ENCODE measurements around the gene TMEM130.

TMEM130 gene, protein sequence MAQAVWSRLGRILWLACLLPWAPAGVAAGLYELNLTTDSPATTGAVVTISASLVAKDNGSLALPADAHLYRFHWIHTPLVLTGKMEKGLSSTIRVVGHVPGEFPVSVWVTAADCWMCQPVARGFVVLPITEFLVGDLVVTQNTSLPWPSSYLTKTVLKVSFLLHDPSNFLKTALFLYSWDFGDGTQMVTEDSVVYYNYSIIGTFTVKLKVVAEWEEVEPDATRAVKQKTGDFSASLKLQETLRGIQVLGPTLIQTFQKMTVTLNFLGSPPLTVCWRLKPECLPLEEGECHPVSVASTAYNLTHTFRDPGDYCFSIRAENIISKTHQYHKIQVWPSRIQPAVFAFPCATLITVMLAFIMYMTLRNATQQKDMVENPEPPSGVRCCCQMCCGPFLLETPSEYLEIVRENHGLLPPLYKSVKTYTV

DNA sequence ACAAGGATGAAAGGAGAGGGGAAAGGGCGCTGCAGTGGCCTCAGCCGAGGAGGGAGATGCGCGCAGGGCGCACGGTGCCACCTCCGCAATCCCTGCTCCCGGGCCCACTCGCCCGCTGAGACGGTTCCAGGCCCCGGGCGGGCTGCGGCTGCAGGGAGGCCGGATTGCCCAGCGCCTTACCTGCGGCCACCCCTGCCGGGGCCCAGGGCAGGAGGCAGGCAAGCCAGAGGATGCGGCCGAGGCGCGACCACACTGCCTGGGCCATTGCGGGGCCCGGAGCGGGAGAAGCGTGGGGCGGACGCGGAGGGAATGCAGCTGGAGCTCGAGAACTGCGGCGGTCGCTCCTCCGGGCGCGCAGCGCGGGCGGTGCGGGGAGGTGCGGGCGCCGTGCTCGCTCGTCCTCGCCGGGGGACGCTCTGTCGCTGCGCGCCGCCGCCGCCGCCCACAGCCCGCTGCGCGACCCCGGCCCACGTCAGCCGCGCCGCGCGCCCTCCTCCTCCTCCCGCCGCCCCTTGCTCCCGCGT is at the start of gene TMEM130:
Gene TMEM130 (minus strand): TSS at position 418 of the 524 bp plus-strand sequence. CDS start 153 bp downstream, at position 265.
- peak; percentile 73 for DNase-seq

DNA sequence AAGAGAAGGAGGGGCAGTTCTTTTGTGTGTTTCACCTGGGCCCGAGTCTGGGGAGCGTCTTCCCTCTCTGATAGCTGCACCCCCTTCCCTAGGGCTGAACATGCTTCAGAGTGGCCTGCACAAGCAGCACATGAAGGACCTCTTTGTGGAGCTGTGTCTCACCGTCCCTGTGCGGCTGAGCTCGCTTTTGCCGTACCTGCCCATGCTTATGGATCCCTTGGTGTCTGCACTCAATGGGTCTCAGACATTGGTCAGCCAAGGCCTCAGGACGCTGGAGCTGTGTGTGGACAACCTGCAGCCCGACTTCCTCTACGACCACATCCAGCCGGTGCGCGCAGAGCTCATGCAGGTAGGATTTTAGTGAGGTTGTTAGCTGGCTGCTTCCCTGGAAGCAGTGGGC is 47.5 kb upstream of the TMEM130 start:
- no peak for DNase-seq

DNA sequence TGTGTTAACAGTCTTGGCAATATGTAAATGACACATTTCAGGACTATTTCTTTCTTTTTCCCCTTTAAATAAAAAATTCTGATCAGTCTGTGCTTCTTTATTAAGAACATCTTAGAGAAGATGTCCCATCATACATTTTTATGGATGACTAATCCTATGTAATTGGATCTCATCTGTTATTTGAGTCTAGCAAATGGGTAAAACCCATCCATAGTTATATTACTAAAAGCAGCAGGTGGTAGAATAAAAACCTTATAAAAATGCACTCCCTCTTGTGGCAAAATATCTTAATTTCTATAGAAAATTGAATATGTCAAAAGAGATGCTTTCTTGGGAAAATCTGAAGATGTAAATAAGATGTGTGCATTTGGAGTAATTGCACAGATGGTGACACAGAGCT is 43.8 kb upstream of the TMEM130 start:
- no peak for DNase-seq

- no peak for DNase-seq
Observed at GRCh38 chr7:98913026-98913425, 43.2 kb upstream of the TMEM130 start.

GRCh38 chr7:98911916-98912315 is 42.1 kb upstream of the TMEM130 start:
- DNase-seq: no peak

GRCh38 chr7:98910427-98910826 is 40.6 kb upstream of the TMEM130 start:
- no peak for DNase-seq

DNA sequence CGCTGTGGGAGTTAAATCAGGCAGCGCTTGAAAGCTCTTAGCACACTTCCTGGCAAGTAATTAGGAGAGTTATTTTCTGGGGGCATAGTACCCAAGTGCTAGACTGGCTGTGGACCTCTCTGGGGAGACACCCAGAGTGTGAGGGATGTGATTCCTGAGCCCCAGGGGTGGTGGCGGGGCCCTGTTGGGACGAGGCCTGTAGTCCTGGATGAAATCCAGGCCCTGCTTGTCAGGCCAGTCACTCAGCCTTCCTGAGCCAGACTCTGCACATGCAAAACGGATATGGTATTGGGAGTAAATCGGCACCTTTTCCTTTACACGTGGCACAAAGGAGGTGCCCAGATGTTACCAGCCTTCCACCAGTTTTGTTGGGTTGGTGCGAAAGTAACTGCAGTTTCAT is 39.7 kb upstream of the TMEM130 start:
- no peak for DNase-seq

- DNase-seq: no peak
Observed at GRCh38 chr7:98908585-98908984, 38.8 kb upstream of the TMEM130 start.

- DNase-seq: no peak
Observed at GRCh38 chr7:98907570-98907969, 37.8 kb upstream of the TMEM130 start.

DNA sequence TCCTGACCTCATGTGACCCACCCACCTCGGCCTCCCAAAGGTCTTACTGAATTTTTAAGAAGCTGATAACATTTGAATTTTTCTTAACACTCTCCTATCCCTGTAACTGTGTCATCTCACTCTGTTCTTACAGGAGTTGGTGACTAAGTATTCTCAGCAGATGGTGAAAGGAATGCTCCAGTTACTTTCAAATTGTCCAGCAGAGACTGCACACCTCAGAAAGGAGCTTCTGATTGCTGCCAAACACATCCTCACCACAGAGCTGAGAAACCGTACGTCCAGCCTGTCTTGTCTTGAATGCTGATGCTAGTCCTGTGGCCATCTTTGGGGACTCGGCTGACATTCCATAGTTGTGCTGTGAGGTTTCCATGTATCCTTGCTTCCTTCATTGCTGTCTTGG is 33.4 kb upstream of the TMEM130 start:
- no peak for DNase-seq

DNA sequence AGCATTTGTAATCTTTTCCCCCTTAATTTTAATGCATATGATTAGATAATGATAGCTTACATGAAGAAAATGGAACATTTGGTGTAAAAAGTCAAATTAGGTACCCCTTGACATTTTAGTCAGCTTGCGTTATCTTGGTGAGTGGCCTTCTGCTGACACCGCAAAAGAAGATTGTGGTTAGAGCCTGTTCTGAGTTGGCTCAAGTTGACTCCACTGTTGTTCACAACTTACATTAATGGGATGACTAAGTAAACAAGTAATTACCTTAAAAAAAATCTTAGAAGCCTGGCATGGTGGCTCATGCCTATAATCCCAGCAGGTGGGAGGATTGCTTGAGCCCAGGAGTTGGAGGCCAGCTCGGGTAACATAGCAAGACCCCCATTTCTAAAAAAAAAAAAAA is 32.7 kb upstream of the TMEM130 start:
- DNase-seq: no peak

DNA sequence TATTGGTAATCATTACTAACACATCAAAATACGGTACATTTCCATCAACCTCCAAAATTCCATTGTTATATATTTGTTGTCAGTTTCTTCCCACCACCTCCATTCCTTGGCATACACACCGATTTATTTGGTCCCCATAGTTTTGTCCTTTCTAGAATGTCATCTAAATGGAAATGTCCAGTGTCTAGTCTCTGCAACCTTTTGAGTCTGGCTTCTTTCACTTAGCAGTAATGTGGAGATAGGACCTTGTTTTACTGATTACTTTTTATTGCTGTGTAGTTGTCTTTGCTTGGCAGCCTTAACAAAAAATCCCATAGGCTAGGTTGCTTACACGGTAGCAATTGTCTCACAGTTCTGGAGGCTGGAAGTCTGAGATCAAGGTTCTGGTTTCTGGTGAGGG is 31.0 kb upstream of the TMEM130 start:
- no peak for DNase-seq

GRCh38 chr7:98899816-98900215 is 30.0 kb upstream of the TMEM130 start:
- no peak for DNase-seq

- DNase-seq: no peak
Observed at GRCh38 chr7:98892609-98893008, 22.8 kb upstream of the TMEM130 start.

DNA sequence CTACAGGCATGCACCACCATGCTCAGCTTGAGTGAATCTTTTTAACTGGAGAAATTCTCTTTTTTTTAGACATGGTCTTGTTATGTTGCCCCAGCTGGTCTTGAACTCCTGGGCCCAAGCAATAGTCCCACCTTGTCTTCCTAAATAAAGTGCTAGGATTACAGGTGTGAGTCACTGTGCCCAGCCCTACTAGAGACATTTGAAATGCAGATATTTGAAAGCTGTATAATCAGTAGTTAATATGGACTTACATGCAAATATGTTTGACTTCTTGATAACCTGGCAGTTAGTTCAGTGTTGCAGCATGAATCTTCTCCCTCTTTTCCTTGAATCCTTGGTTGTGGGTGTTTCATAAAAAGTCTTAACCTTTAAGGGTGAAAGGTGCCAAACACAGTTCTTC is 17.2 kb upstream of the TMEM130 start:
- DNase-seq: no peak

GRCh38 chr7:98884416-98884815 is 14.6 kb upstream of the TMEM130 start:
- DNase-seq: no peak

GRCh38 chr7:98881561-98882315 is 11.9 kb upstream of the TMEM130 start:
- no peak for DNase-seq

GRCh38 chr7:98880485-98880884 is 10.7 kb upstream of the TMEM130 start:
- no peak for DNase-seq

DNA sequence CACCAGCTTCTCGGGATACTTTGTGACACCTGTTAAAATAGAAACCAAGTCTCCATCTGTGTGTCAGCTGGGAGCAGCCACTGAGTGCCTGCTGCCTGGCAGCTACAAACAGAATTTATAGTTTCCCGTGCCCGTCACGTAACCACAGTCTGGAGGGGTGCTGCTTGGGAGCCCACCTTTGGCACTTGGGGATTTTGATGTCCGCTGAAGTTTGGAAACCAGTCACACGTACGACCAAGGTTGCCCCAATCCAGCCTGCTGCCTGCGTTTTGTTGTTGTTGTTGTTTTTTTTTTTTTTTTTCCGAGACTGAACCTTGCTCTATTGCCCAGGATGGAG is 10.1 kb upstream of the TMEM130 start:
- DNase-seq: no peak

DNA sequence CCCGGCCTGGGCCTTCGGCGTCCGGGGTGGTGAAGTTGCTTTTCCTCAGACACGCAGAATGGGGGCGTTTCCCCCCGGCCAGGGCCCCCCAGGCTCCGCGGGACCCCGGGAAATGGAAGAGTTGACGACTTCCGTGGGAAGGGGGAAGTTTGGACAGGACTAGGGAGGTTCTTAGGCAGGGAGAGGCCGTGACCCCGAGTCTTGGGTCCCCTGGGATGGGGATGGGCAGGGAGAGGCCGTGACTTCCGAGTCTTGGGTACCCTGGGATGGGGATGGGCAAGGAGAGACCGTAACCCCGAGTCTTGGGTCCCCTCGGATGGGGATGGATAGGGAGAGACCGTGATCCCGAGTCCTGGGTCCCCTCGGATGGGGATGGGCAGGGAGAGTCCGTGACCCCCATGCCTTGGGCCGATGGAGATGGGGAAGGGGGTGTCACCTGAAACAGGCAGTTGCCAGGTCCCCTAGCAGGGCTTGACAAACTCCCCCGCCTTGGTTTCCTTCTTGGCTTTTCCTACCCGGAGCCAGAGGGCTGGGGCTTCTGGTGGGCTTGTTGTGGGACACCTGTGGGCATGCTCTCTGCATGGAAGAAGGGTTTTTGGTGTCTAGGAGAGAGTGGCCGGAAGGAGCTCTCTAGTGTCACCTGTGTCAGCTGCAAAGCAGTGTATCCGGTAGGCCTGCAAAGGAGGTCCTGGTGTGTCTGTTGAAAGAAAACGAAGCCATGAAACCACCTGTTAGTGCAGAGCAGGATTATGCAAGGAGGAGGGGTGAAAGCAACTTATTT is 9.6 kb upstream of the TMEM130 start:
- DNase-seq: no peak

DNA sequence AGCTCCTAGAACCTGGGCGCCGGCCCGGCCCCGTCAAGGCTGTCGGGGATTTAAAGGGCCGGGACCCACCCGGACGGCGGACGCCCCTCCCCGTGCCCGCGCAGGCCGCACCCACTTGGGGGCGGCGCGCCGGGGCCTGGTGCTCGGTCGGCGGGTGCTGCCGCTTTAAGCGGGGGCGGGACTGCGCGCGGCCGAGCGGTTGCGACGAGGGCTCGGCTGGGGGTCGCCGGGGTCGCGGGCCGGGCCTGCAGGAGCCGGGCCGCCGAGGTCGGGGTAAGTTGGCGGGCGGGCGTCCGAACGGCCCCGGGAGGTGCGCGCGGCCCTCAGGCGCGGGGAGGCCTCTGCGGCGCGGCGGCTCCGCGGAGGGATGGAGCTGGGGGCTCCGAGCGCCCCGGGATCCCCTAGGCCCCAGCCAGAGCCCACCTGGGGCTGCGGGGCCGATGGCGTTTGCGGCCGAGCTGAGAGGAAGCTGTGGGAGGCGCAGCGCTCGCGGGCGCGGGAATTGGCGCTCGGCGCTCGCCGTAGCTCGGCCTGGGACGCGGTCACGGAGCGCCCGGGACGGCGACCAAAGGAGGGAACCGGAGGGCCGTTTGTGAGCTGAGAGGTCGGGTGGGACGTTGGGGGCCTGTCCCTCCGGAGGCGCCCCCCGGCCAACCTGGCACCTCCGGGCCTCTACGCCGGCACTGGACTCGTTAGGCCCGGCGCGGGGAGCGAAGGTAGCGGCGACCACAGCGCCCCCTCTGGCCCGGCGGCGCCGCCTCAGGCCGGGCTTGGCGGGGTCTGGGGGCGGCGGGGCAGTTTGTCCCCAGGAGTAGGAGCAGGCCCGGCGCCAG is 8.8 kb upstream of the TMEM130 start, which contains the start of gene TRRAP:
Gene TRRAP (plus strand): TSS at position 168 of the 833 bp plus-strand sequence. CDS start 2,619 bp downstream, outside the sequence.
- peak; percentile 95 for DNase-seq

DNA sequence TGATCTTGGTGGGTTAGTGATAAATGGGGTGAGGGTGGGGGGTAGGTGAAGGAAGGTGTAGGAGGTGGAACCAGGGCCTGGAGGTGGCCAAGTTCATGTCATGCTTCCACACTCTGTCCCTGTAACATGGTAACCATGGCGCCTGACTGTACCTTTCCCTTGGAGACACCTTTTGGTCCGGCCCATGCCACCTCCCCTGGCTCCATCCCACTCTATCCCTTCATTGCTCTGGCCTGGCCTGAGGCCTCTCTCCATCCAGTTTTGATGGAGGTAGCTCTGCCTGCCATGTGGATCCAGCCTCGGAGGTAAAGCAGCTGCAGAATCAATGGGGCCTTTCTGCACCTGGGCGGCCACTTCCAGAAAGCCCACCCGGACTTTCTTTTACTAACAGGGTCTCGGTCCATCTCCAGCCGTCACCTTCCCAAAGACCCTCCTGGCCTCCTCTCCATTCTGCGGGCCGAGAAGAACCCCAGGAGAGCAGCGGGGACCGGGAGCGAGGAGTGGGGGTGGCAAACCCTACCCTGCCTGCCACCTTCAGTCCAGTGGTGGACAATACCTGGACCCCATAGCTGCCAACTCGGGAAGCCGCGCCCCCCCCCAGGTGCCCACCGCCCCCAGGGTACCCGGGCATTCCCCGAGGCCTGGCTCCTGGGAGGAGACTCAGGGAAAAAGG is 8.0 kb upstream of the TMEM130 start:
- no peak for DNase-seq
